H1 (cell line): ENCODE results near the gene GFOD1. TPM values are rescaled to one million over a fixed set of nuclear protein-coding genes. Genes with fewer than 3 reads are reported as not detected.

Source experiments
- BACH1 ChIP-seq: IDR thresholded peaks from 2 replicates; pipeline ENCODE4 v1.6.1; 2012; ENCODE audit warnings: low read length, improper control_type of control experiment
- CREB1 ChIP-seq: IDR thresholded peaks from 2 replicates; pipeline ENCODE4 v1.6.1; 2012; ENCODE audit warnings: inconsistent platforms
- FOSL1 ChIP-seq: IDR thresholded peaks from 2 replicates; pipeline ENCODE4 v1.6.1; 2011; ENCODE audit warnings: mild to moderate bottlenecking, low read depth, low read length, moderate library complexity; ENCODE audit not compliant: insufficient read depth
- HDAC6 ChIP-seq: IDR thresholded peaks from one replicate; pipeline ENCODE4 v1.7.1; 2012; ENCODE audit warnings: low read depth, mild to moderate bottlenecking, inconsistent platforms, low read length, moderate library complexity
- MAFK ChIP-seq: IDR thresholded peaks from 2 replicates; pipeline ENCODE4 v1.6.1; 2012; ENCODE audit warnings: low read depth, mild to moderate bottlenecking, improper control_type of control experiment, low read length
- POU5F1 ChIP-seq: IDR thresholded peaks from 2 replicates; pipeline ENCODE4 v1.6.1; 2011; ENCODE audit warnings: low read depth, mild to moderate bottlenecking, low read length, moderate library complexity
- RFX5 ChIP-seq: IDR thresholded peaks from 2 replicates; pipeline ENCODE4 v1.6.1; 2011; ENCODE audit warnings: low read depth, low read length, improper control_type of control experiment, borderline replicate concordance
- TAF1 ChIP-seq: IDR thresholded peaks from 2 replicates; pipeline ENCODE4 v1.6.1; 2011; ENCODE audit warnings: mild to moderate bottlenecking, low read depth, low read length
- polyA plus RNA-seq, 7 experiments: library from polyadenylated mRNA; depleted of rRNA in 3 of 7; stranded (reverse) in 5 of 7; unstranded in 2 of 7; fragments of >200 nt in 5 of 7; fragments of 200-250 nt in 2 of 7; gene quantifications; 1 replicate in 5 of 7; 2 replicates in 1 of 7; 4 replicates in 1 of 7; pipeline versions ENCODE4 v1.2.1 to v1.2.3, GENCODE V29; 2011 to 2013; ENCODE audit warnings: missing spikeins in 2 of 7, mixed read lengths in 2 of 7
- total RNA-seq: library from RNA; stranded (reverse); fragmentation: NEBNext Ultra II Directional; extraction: Animal tissue kit (Norgen Biotek cat#: 25700); gene quantifications from 2 replicates; pipeline ENCODE4 v1.2.1, GENCODE V29; 2021
- TF ChIP-seq, protein P1 (sequence below): fragments of 300-600 bp; sonication (generic); IDR thresholded peaks from 2 replicates; pipeline ENCODE4 v1.7.1; 2012; ENCODE audit warnings: low read length, moderate library complexity, mild to moderate bottlenecking, inconsistent platforms; ENCODE audit not compliant: insufficient replicate concordance

The GFOD1 gene
- total and polyA plus RNA-seq, 2 of the 8 experiments (the other 6 are each of a cell fraction or from before 2014, with no cell fraction given): 2.5 to 8.8 TPM

DNA sequence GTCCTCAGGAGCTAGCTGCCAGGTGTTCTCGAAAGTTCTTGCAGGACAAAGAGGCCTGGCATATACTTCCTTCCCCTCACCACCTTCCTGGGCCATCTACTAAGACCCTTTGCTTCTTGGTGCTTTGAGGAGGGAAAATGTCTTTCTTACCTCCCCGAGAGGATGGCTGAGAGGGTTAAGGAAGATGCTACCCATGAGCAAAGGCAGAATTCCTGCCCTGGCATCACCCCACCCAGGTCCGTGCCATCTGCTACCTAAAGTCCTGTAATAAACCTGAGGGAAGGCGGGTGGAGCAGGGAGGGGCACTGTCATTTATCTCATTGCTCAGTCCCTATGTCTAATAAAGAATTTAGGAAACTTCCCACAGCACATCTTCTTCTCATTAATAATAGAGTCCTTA lies 16.2 kb downstream of the GFOD1 start (continued):
- TF ChIP-seq, protein P1, sequence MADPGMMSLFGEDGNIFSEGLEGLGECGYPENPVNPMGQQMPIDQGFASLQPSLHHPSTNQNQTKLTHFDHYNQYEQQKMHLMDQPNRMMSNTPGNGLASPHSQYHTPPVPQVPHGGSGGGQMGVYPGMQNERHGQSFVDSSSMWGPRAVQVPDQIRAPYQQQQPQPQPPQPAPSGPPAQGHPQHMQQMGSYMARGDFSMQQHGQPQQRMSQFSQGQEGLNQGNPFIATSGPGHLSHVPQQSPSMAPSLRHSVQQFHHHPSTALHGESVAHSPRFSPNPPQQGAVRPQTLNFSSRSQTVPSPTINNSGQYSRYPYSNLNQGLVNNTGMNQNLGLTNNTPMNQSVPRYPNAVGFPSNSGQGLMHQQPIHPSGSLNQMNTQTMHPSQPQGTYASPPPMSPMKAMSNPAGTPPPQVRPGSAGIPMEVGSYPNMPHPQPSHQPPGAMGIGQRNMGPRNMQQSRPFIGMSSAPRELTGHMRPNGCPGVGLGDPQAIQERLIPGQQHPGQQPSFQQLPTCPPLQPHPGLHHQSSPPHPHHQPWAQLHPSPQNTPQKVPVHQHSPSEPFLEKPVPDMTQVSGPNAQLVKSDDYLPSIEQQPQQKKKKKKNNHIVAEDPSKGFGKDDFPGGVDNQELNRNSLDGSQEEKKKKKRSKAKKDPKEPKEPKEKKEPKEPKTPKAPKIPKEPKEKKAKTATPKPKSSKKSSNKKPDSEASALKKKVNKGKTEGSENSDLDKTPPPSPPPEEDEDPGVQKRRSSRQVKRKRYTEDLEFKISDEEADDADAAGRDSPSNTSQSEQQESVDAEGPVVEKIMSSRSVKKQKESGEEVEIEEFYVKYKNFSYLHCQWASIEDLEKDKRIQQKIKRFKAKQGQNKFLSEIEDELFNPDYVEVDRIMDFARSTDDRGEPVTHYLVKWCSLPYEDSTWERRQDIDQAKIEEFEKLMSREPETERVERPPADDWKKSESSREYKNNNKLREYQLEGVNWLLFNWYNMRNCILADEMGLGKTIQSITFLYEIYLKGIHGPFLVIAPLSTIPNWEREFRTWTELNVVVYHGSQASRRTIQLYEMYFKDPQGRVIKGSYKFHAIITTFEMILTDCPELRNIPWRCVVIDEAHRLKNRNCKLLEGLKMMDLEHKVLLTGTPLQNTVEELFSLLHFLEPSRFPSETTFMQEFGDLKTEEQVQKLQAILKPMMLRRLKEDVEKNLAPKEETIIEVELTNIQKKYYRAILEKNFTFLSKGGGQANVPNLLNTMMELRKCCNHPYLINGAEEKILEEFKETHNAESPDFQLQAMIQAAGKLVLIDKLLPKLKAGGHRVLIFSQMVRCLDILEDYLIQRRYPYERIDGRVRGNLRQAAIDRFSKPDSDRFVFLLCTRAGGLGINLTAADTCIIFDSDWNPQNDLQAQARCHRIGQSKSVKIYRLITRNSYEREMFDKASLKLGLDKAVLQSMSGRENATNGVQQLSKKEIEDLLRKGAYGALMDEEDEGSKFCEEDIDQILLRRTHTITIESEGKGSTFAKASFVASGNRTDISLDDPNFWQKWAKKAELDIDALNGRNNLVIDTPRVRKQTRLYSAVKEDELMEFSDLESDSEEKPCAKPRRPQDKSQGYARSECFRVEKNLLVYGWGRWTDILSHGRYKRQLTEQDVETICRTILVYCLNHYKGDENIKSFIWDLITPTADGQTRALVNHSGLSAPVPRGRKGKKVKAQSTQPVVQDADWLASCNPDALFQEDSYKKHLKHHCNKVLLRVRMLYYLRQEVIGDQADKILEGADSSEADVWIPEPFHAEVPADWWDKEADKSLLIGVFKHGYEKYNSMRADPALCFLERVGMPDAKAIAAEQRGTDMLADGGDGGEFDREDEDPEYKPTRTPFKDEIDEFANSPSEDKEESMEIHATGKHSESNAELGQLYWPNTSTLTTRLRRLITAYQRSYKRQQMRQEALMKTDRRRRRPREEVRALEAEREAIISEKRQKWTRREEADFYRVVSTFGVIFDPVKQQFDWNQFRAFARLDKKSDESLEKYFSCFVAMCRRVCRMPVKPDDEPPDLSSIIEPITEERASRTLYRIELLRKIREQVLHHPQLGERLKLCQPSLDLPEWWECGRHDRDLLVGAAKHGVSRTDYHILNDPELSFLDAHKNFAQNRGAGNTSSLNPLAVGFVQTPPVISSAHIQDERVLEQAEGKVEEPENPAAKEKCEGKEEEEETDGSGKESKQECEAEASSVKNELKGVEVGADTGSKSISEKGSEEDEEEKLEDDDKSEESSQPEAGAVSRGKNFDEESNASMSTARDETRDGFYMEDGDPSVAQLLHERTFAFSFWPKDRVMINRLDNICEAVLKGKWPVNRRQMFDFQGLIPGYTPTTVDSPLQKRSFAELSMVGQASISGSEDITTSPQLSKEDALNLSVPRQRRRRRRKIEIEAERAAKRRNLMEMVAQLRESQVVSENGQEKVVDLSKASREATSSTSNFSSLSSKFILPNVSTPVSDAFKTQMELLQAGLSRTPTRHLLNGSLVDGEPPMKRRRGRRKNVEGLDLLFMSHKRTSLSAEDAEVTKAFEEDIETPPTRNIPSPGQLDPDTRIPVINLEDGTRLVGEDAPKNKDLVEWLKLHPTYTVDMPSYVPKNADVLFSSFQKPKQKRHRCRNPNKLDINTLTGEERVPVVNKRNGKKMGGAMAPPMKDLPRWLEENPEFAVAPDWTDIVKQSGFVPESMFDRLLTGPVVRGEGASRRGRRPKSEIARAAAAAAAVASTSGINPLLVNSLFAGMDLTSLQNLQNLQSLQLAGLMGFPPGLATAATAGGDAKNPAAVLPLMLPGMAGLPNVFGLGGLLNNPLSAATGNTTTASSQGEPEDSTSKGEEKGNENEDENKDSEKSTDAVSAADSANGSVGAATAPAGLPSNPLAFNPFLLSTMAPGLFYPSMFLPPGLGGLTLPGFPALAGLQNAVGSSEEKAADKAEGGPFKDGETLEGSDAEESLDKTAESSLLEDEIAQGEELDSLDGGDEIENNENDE: no peak
- TF ChIP-seq HDAC6 (no peak), FOSL1 (no peak), RFX5 (no peak), MAFK (no peak), CREB1 (no peak), BACH1 (no peak), POU5F1 (no peak), TAF1 (no peak)
- TF ChIP-seq, all 59 proteins: peak for 0
